Stimulated activated naive CD4-positive, alpha-beta T cell (primary cell): ENCODE results near the gene ABHD8.

Experiments
- DNase-seq, 6 experiments: peaks; one replicate each; lab custom pipeline; 2025; lab: John Stamatoyannopoulos, UW

The ABHD8 gene

DNA sequence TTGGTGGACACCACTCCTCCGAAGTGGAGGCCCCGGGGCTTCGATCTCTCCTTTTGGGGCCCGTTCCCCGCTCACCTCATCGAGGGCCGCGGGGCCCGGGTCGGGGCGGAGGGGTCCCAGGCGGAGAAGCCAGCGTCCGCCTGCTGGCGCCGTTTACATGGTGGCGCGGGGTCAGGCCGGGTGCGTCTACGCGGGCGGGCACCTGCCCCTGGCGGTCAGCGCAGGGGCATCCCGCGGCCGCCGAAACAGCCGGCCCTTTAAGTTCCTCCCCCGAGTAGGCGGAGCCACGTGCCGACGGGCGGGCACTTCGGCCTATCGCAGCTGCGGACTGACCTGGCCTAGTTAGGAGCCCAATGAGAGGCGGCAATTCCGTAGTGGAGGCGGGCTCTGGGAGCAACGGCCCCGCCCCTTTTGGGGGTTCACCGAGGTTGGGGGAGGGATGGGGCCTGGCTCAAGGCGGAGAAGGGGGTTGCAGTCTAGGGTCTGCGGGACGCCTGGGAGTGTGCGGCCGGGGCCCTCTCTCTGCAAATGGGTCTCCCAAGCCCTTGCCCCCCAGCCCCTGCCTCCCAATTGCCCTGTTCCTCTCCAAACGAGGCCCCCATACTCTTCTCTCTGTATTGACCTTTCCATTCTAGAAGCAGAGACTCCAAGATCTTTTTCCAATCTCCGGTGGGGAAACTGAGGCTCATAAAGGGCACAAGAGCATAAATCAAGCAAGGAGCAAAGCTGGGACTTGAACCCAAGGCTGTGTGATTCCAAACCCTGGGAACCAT is at the start of gene ABHD8:
Gene ABHD8, minus strand, starts transcription at position 259 of the 773 bp plus-strand sequence. CDS start 1,809 bp downstream, outside the sequence.
- DNase-seq = peak; percentile 80 to 93 (median 90)

DNA sequence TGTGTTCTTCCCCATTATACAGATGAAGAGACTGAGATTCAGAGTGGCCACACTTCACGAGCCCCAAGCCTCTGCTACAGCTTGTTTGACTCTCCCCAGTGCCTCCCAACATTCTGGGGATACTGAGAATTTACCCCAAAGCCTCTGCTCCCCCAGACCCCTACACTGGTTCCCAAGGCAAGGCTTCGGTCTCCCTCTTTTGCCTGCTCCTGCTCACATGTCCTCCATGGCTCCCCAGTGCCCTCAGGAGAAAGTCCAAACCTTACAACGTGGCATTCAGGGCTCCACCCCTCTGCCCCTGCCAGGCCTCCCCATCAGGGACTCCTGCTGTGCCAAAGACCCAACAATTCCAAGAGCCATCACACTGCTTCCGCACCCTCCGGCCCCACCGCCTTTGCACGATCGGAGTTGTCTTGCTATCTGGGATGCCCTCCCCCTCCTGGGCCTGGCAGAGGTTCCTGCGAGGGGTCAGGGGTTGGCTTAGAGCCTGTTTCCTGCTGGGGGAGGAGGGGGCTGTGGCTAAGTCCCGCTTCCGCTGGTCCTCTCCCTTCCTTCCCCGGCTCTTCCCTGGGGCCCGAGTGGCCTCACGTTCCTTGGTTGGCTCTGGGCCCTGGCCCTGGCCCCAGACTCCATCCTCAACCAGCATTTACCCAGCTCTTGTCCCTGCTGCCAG is 49.5 kb upstream of the ABHD8 start:
- DNase-seq = no peak

GRCh38 chr19:17351815-17352435 is 48.7 kb upstream of the ABHD8 start:
- DNase-seq = no peak

GRCh38 chr19:17348700-17349099 is 45.5 kb upstream of the ABHD8 start:
- DNase-seq = no peak

DNA sequence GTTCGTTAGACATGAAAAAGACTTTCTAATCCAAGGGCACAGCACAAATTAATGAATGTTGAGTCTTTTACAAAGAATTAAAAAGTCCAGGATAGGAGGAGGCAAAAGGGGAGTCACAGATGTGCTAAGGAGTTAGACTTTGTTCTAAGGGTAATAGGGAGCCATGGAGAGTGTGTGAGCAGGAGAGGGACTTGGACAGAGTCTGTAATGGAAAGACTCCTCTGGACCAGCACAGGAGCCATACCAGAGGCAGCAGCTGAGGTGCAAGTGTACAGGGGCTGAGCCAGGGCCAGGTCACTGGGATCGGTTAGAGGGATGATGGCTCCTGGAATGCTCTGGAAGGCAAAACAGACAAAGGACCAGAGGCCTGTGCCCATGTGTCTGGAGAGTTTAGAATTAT is 44.7 kb upstream of the ABHD8 start:
- DNase-seq = no peak

- no peak for DNase-seq
Measured at GRCh38 chr19:17347361-17347760, 44.1 kb upstream of the ABHD8 start.

- DNase-seq = peak; percentile 29 to 79 (median 68)
Measured at GRCh38 chr19:17346109-17346671, 43.0 kb upstream of the ABHD8 start.

DNA sequence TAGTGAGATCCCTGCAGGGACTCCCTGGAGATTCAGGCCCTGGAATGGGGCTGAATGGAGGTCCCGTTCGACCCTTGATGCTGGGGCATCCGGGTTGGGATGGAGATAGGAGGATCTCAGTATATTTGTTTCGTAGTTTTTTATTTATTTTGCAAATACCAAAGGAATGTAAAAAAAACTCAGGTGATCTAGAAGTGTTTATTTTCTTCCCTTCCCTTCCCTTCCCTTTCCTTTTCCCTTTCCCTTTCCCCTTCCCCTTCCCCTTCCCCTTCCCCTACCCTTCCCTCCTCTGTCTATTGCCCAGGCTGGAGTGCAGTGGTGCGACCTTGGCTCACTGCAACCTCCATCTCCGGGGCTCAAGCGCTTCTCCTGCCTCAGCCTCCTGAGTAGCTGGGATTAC is 38.6 kb upstream of the ABHD8 start:
- DNase-seq = no peak

DNA sequence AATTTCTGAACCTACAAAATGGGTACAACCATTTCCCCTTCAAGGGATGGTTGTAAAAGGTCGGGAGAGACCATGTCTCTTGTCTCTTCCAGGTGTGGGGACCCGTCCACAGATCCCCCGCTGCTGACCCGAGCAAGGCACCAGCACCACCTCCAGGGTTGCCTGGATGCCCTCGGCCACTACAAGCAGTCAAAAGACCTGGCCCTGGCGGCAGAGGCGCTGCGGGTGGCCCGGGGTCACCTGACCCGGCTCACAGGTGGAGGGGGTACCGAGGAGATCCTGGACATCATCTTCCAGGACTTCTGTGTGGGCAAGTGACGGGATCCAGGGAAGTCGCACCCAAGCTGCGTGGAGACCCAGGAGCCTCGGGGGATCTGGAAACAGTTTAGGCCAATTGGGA is 38.2 kb upstream of the ABHD8 start:
- DNase-seq = no peak

GRCh38 chr19:17340871-17341357 is 37.7 kb upstream of the ABHD8 start:
- DNase-seq = no peak

DNA sequence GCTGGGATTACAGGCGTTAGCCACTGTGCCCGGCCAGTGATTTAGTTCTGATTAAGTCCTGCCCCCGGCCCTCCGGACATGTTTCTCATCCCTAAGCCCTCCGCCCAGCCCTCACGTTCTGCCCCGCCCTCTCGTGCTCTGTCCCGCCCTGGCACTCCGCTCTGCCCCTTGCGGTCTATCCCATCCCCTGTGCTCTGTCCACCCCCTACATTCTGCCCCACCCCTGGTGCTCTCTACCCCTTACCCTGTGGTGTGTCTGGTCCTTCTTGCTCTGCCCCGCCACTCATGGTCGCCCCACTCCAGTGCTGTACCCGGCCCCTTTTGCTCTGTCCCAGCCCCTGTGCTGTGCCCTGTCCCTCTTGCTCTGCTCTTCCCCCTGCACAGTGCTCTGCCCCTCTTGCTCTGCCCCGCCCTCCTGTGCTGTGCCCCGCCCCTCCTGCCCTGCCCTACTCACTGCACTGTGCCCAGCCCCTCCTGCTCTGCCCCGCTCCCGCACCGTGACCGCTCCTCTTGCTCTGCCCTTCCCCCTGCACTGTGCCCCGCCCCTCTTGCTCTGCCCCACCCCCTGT is 37.2 kb upstream of the ABHD8 start:
- DNase-seq = no peak

DNA sequence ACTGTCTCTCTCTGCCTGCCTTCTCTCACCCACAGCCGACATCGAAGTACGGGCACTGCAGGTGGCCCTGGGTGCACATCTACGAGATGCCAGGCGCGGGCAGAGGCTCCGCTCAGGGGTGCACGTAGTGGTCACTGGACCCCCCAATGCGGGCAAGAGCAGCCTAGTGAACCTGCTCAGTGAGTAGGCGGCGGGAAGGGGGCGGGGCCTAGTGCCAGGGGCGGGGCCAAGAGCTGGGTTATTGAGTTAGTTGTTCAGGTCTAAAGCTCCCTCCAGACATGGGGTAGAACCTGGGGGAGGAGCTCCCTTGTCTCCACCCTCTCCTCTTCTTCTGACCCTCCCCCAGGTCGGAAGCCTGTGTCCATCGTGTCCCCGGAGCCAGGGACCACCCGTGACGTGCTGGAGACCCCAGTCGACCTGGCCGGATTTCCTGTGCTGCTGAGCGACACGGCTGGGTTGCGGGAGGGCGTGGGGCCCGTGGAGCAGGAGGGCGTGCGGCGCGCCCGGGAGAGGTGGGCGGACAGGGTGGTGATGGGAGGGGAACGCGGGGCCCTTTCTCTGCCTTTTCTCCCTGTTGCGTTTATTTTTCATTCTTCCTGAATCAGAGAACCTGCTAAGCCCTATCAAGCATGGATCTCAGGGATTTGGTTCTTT is 36.0 kb upstream of the ABHD8 start:
- peak in 4 of 6 experiments; percentile 9 to 25 (median 17) for DNase-seq

DNA sequence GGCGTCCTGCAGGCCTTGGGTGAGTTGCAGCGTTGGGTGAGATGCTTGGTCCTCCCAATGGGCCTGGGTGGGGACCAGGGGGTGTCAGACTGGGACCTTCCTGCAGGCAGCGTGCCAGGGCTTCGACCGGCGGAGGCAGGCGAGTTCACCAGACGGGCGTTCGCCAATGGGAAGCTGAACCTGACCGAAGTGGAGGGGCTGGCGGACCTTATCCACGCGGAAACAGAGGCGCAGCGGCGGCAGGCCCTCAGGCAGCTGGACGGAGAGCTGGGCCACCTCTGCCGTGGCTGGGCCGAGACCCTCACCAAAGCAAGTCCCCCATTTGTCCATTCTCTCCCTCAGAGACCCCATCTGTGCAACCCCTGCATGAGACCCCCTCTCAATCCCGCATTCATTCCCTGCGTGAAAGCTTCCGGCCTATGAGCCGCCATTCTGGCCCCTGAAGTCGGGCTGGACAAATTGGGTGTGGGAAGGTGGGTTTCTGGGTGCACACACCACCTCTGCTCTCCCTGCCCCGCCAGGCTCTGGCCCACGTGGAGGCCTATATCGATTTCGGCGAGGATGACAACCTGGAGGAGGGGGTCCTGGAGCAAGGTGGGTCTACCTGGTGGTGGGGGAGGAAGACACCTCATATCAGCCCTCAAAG is 35.3 kb upstream of the ABHD8 start:
- no peak for DNase-seq

GRCh38 chr19:17337675-17338432 is 34.6 kb upstream of the ABHD8 start:
- peak in 1 of 6 experiments; percentile 34 for DNase-seq

DNA sequence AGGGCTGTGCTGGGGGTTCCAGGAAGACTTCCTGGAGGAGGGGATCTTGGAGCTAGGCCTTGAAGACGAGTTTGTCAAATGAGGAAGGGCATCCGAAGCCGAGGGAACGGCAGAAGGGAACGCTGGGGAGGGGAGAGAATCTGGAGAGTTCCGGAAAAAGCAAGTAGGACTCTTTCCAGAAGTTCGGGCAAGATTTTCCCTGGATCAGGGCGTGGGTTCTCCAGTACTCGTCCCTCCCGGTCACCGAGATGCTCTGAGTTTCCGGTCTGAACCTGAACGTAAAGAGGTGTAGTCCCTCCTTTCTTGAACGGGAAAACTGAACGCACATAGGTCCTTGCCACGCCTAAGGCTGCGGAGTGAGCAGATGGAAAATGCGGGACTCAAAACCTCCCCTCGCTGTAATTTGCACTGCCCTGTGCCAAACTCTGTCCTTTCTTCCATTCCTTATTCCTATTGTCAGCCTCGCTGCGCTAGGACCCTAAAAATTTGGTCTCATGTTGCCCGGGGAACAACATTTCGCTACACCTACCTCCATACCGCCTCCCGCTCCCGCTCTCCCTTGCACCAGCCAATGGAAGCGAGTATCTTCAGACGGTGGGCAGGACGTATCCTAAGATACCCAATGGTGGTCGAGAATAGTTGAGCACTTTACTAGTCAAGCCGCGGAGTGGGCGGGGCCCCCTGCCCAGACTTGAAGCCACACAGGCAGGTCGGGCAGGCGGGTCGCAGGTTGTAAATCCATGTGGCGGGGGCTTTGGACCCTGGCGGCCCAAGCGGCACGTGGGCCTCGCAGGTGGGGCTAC is 33.8 kb upstream of the ABHD8 start, which contains the start of gene GTPBP3:
Gene GTPBP3, plus strand, starts transcription at position 682 of the 803 bp plus-strand sequence. Its CDS starts 59 bp downstream, at position 741.
- DNase-seq = peak; percentile 90 to 97 (median 95)

DNA sequence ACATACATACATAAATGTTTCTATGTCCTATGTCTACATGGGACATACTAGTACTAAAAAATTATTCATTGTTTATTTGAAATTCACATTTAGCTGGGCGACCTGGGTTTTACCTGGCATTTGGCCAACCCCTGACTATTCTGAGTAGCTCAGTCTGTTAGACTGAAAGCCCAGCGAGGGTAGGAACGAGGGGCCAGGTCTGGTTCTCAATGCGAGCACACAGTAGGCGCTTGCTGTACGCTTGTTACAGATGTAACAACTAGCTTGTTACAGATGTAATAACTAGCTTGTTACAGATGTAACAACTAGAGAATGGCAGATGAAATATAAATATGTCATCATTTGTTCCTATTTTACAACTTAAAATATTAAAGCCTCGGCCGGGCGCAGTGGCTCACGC is 32.4 kb upstream of the ABHD8 start:
- no peak for DNase-seq

DNA sequence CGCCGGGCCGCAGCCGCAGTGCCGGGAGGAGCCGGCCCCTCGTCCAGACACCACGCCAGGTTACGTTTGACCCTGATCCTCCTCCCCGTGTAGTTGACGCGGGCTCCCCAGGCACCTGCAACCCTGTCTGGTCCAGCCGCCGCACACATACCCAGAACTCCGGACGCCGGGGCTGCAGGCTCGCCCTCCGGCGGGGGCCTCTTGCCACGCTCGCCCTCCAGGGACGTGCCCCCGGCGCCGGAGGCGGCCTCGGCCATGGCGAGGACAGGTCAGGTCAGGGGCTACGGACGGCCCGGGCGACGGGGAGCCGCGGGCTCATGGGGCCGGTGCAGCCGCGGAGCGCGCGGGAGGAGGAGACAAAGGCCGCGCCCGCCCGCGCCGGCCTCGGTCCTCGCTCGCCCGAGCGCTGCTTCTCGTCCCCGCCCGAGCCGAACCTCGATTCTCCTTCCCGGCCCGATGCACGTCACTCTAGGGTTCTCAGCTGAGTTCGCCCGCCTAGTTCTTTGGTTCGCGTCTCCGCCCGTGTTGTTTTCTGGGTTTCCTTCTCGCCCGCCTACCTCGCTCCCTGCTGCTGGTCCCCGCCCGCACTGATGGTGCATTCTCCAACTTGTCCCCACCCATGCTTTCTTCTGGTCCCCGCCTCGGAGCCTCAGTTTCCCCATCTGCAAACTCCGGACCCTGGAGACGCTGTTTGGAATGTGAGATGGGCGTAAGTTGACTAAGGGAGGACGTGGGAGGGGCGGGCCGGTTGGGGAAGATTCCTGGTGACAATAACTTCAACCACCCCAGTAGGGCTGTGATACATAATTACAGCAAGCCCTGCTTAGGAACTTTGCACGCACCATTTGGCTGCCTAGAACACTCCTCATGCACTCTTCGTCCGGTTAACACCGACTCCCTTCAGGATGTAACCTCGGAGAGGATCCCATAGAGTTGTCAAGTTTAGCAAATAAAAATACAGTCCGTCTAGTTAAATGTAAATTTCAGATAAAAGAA is 31.5 kb upstream of the ABHD8 start, which contains the start of gene ANO8:
Gene ANO8, minus strand, starts transcription at position 442 of the 996 bp plus-strand sequence. Its CDS starts 185 bp downstream, at position 257.
- DNase-seq = peak; percentile 86 to 95 (median 92)
